Measurements from ENCODE around the gene NKAPL. TPM values are rescaled to one million over a fixed set of nuclear protein-coding genes. Genes with fewer than 3 reads are reported as not detected.

NKAPL gene
- 2.3 and 3.7 TPM in 2 replicates for total RNA-seq

GRCh38 chr6:28258877-28259777, at the start of gene NKAPL:
Gene NKAPL, plus strand, starts transcription at chr6:28259297. Its CDS starts 75 bp downstream, at chr6:28259372.

DNA sequence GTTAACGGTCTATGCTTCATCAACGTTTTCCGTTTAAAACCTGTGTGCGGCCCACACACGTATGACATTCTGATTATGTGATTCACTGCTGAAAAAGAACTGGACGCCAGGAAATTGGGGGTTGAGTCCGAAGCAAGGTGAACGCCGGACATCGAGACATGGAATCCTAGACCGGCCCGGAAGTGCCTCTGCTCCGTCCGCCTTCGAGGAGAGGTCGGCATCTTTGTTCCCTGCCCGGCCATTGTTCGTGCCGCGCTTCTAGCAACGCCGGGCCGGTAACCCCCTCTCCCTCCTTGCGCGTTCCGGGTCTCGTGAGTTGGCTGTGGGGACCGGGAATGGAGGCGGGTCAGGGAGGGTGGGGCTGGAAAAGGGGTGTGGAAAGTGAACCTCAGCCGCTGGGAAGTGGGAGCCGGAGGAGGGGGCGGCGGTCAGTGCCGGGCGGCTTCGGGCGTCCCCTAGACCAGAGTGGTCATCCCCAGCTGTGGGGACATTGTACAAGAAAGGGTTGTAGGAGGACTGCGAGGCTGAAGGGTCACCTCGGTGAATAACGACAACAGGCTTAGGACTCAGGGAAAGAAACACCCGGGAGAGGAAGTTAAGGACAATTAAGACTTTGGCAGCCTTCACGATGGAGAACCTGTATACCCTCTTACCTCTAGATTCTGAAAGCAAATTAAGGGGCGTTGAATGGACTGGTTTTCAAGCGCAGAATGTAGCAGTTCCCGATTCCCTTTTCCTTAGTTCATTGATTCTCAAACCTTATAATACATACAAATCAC, 33.9 kb upstream of the NKAPL start, which contains the start of gene ZSCAN9:
TSS of gene ZSCAN9 (plus strand) at position 220 of the 779 bp plus-strand sequence. CDS start 1,810 bp downstream, outside the sequence.

GRCh38 chr6:28252009-28252975, 6.8 kb upstream of the NKAPL start, which contains the start of gene ZKSCAN4:
Gene ZKSCAN4, minus strand, starts transcription at chr6:28252269. Its CDS starts 289 bp downstream, at chr6:28251980.

GRCh38 chr6:28266962-28267694, 8.0 kb downstream of the NKAPL start, which contains the start of gene ZSCAN26:
Gene ZSCAN26, plus strand, starts transcription at chr6:28267143. Its CDS starts 4,777 bp downstream, at chr6:28271920.

DNA sequence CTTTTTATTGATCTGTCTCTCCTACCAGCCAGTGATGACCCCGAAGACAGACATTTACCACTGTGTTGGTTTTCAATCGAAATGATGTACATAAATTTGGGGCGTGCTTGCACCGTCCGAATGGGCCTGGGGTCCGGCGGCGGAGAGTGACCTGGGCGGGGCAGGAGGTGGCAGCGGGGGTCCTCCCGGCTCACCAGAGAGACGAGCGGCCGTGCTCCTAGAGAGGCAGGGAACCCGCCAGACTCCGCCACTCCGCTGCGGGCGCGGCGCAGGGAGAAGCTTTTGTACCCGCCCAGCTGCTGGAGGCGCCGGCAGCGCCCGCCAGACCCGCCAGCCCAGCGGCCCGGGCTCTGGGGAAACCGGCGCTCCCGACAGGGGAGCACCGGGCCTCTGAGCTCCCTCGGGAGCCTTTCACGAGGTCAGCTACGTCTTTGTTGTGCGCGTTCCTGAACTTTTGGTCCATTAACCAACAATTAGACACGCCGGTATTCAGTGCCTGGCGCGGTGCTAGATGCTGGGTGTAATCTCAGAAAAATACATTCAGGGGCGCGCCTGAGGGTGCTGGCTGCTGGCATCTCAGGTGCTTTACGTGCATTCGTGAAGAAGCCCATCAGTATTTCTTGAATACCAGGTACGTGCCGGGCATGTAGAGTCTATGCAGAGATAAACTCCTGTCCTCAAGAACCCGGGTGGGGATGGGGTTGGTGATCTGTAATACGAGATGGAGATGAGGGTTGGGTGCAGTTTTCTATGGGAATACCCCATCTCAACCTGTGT, 22.4 kb downstream of the NKAPL start, which contains the start of gene PGBD1:
TSS of gene PGBD1 (plus strand) at position 285 of the 777 bp plus-strand sequence. CDS start 2,242 bp downstream, outside the sequence.

Other genes with a start within 250 kb of the NKAPL start
- gene ZNF165, start 178.7 kb upstream of the NKAPL start, total RNA-seq: under 0.01 TPM in 1 of 2 replicates, not detected in the other
- 0.09 and 0.58 TPM in 2 replicates for gene ZSCAN16, start 134.7 kb upstream of the NKAPL start, total RNA-seq
- 9.5 and 12.0 TPM in 2 replicates for gene ZKSCAN8, start 117.4 kb upstream of the NKAPL start, total RNA-seq
- gene ZSCAN9, start 34.0 kb upstream of the NKAPL start, total RNA-seq: 4.3 and 7.1 TPM in 2 replicates
- gene ZKSCAN4, start 7.0 kb upstream of the NKAPL start, total RNA-seq: 4.2 and 5.4 TPM in 2 replicates
- gene ZSCAN26, start 7.8 kb downstream of the NKAPL start, total RNA-seq: 7.4 and 10.3 TPM in 2 replicates
- gene PGBD1, start 22.3 kb downstream of the NKAPL start, total RNA-seq: 3.7 and 5.0 TPM in 2 replicates
- gene ZSCAN31, start 76.9 kb downstream of the NKAPL start, total RNA-seq: 0.68 and 3.5 TPM in 2 replicates
- gene ZKSCAN3, start 90.7 kb downstream of the NKAPL start, total RNA-seq: 1.7 and 3.2 TPM in 2 replicates
- 2.7 and 3.9 TPM in 2 replicates for gene ZSCAN12, start 140.4 kb downstream of the NKAPL start, total RNA-seq
- 0.34 and 0.93 TPM in 2 replicates for gene ZSCAN23, start 184.2 kb downstream of the NKAPL start, total RNA-seq